Suprapubic skin (tissue), 4 donors: ENCODE measurements around the gene KAT2B. TPM values are rescaled to one million over a fixed set of nuclear protein-coding genes. Genes with fewer than 3 reads are reported as not detected.
"Not testable (repeated sequence)": the region's sequence is repeated elsewhere in the genome, so short reads cannot be mapped to it uniquely, and the experiment has no call there.

ENCODE experiments used
- DNase-seq, 2 donors: peaks; one replicate each; pipeline ENCODE4 v3.0.0-alpha.2; 2019; ENCODE audit warnings: low spot score in 2 of 2
- H3K27ac ChIP-seq: fragments of 200-600 bp; sonication (generic); one replicate; pipeline ENCODE4 v1.5.1; 2019
- H3K27me3 ChIP-seq: fragments of 200-600 bp; sonication (generic); one replicate; pipeline ENCODE4 v1.5.1; 2019
- H3K36me3 ChIP-seq: fragments of 200-600 bp; sonication (generic); one replicate; pipeline ENCODE4 v1.5.1; 2019
- H3K4me1 ChIP-seq: fragments of 200-600 bp; sonication (generic); one replicate; pipeline ENCODE4 v1.5.1; 2019
- H3K4me3 ChIP-seq: fragments of 200-600 bp; sonication (generic); one replicate; pipeline ENCODE4 v1.5.1; 2019; ENCODE audit warnings: mild to moderate bottlenecking
- H3K9me3 ChIP-seq: fragments of 200-600 bp; sonication (generic); one replicate; pipeline ENCODE4 v1.5.1; 2019
- CTCF ChIP-seq, 2 donors: fragments of 200-600 bp in 1 of 2; fragments of 450-650 bp in 1 of 2; sonication (generic) in 1 of 2; IDR thresholded peaks; one replicate each; pipeline ENCODE4 v1.5.1; 2016 to 2019; ENCODE audit warnings: antibody characterized with exemption in 2 of 2, mild to moderate bottlenecking in 1 of 2, moderate library complexity in 1 of 2
- EP300 ChIP-seq: sonication (generic); formaldehyde crosslinking; IDR thresholded peaks from one replicate; pipeline ENCODE4 v1.6.1; 2017; ENCODE audit warnings: antibody characterized with exemption
- POLR2A ChIP-seq, 2 donors: fragments of 450-650 bp; IDR thresholded peaks; one replicate each; pipeline ENCODE4 v1.6.1; 2017; ENCODE audit warnings: antibody characterized with exemption in 2 of 2, mild to moderate bottlenecking in 2 of 2, moderate library complexity in 2 of 2
- POLR2AphosphoS5 ChIP-seq, 3 donors: sonication (generic); formaldehyde crosslinking; IDR thresholded peaks; one replicate each; pipeline ENCODE4 v1.6.1; 2017; ENCODE audit warnings: antibody characterized with exemption in 3 of 3
- WGBS: methylation state at CpG from one replicate; pipeline ENCODE4 v1.1.5; 2018; 5-methylcytosine and 5-hydroxymethylcytosine counted together
- total RNA-seq, 4 donors: library from RNA; depleted of rRNA; stranded (reverse); fragments of >200 nt; gene quantifications; one replicate each; pipeline ENCODE4 v1.1.0, GENCODE V29; 2016

The KAT2B gene
- total RNA-seq, 4 donors from 2014 or later = 35.7 to 63.7 (median 40.2) TPM

GRCh38 chr3:20023623-20024405 lies 16.4 kb upstream of the KAT2B start:
- TF ChIP-seq POLR2AphosphoS5 (IDR thresholded peaks at IDR 0.05) (no peak), EP300 (no peak), CTCF (IDR thresholded peaks at IDR 0.05) (no peak), POLR2A (IDR thresholded peaks at IDR 0.05) (no peak)
- WGBS = 51% methylated on average over 2 of the region's 2 CpGs
- H3K27me3 ChIP-seq = no peaks in the 10 kb centered on the region
- no peak for DNase-seq
- no peaks in the 10 kb centered on the region for H3K9me3 ChIP-seq
- no peaks in the 10 kb centered on the region for H3K36me3 ChIP-seq
- H3K4me1 ChIP-seq = peaks cover 11% of the 10 kb centered on the region
- H3K27ac ChIP-seq = peak overlapping the region; percentile 24
- H3K4me3 ChIP-seq = no peak overlapping the region

GRCh38 chr3:20027136-20027535 lies 13.1 kb upstream of the KAT2B start:
- no peaks in the 10 kb centered on the region for H3K36me3 ChIP-seq
- DNase-seq = no peak
- no peak overlapping the region for H3K27ac ChIP-seq
- peaks cover 11% of the 10 kb centered on the region for H3K4me1 ChIP-seq
- H3K4me3 ChIP-seq = no peak overlapping the region
- TF ChIP-seq CTCF (IDR thresholded peaks at IDR 0.05) (no peak), POLR2A (IDR thresholded peaks at IDR 0.05) (no peak), EP300 (no peak), POLR2AphosphoS5 (IDR thresholded peaks at IDR 0.05) (no peak)
- 81% methylated on average over 4 of the region's 4 CpGs for WGBS
- no peaks in the 10 kb centered on the region for H3K9me3 ChIP-seq
- no peaks in the 10 kb centered on the region for H3K27me3 ChIP-seq

GRCh38 chr3:20028905-20029331 lies 11.3 kb upstream of the KAT2B start:
- WGBS = 87% methylated on average over 7 of the region's 7 CpGs
- H3K27me3 ChIP-seq = no peaks in the 10 kb centered on the region

GRCh38 chr3:20031939-20032338 lies 8.3 kb upstream of the KAT2B start:
- H3K4me3 ChIP-seq, H3K9me3 ChIP-seq, H3K27me3 ChIP-seq, DNase-seq, H3K36me3 ChIP-seq, H3K27ac ChIP-seq, H3K4me1 ChIP-seq: not testable (repeated sequence)
- 93% methylated on average over 7 of the region's 7 CpGs for WGBS

More at GRCh38 chr3:20028905-20029331, 11.3 kb upstream of the KAT2B start:
- no peak for DNase-seq
- Histone ChIP-seq H3K9me3 (no peaks in the 10 kb centered on the region), H3K4me3 (no peak overlapping the region), H3K27ac (no peak overlapping the region), H3K36me3 (no peaks in the 10 kb centered on the region), H3K4me1 (no peaks in the 10 kb centered on the region)
- no peak for TF ChIP-seq CTCF (IDR thresholded peaks at IDR 0.05)
- TF ChIP-seq POLR2A (IDR thresholded peaks at IDR 0.05) = no peak
- no peak for TF ChIP-seq POLR2AphosphoS5 (IDR thresholded peaks at IDR 0.05)
- no peak for TF ChIP-seq EP300

GRCh38 chr3:20035019-20035418 lies 5.2 kb upstream of the KAT2B start:
- no peak for DNase-seq
- H3K27ac ChIP-seq = no peak overlapping the region
- peaks cover 9% of the 10 kb centered on the region for H3K4me1 ChIP-seq
- no peaks in the 10 kb centered on the region for H3K36me3 ChIP-seq
- H3K27me3 ChIP-seq = no peaks in the 10 kb centered on the region
- H3K9me3 ChIP-seq = no peaks in the 10 kb centered on the region
- TF ChIP-seq POLR2A (IDR thresholded peaks at IDR 0.05) (no peak), POLR2AphosphoS5 (IDR thresholded peaks at IDR 0.05) (no peak), CTCF (IDR thresholded peaks at IDR 0.05) (no peak), EP300 (no peak)
- H3K4me3 ChIP-seq = no peak overlapping the region
- 94% methylated on average over 4 of the region's 4 CpGs for WGBS
